ENCODE results near the gene PACSIN2. TPM values are rescaled to one million over a fixed set of nuclear protein-coding genes. Genes with fewer than 3 reads are reported as not detected.

PACSIN2 gene
- total and polyA plus RNA-seq, 2 of the 13 experiments (the other 11 are each of a cell fraction or from before 2014, with no cell fraction given) = 54.1 to 68.8 TPM

GRCh38 chr22:43008921-43009320 is 6.0 kb downstream of the PACSIN2 start:
- WGBS (ENCODE audit: low lambda C conversion rate) = 97% methylated on average over 4 of the region's 4 CpGs
- Histone ChIP-seq H3K27me3 (ENCODE audit: control insufficient read depth in 1 of 2, insufficient read depth in 2 of 2, low read length in 2 of 2) (no peaks in the 10 kb centered on the region), H3K9ac (ENCODE audit: insufficient read depth, low read depth, low read length) (no peak overlapping the region), H3K27ac (ENCODE audit: extremely low read length, insufficient read depth, low read length) (no peak overlapping the region), H3K9me3 (ENCODE audit: low read length) (no peaks in the 10 kb centered on the region), H2AFZ (ENCODE audit: low read length) (no peak overlapping the region), H4K20me1 (ENCODE audit: insufficient read depth, low read length) (peaks cover 52% of the 10 kb centered on the region), H3K4me3 (replicated peaks in 1 of 3; ENCODE audit: insufficient read depth in 1 of 3, low read depth in 2 of 3, low read length in 3 of 3) (no peak overlapping the region), H3K4me2 (ENCODE audit: low read depth, low read length) (no peak overlapping the region), H3K36me3 (replicated peaks in 1 of 2; ENCODE audit: control insufficient read depth in 1 of 2, insufficient read depth in 2 of 2, low read length in 2 of 2) (no peaks in the 10 kb centered on the region; a peak in 1 of 5 replicates), H3K4me1 (ENCODE audit: insufficient read depth, low read length) (peaks cover 96% of the 10 kb centered on the region), H3K79me2 (ENCODE audit: insufficient read depth, low read length) (peaks cover 96% of the 10 kb centered on the region)
- FAIRE-seq (no peak), ATAC-seq (no peak), DNase-seq (ENCODE audit: low spot score) (no peak)
- BruUV-seq (replicated peaks) = no TSS peak
- in situ Hi-C loops (cut with HindIII; ENCODE audit: extremely low pct_ligation_motif_present, low pct_unique_long_range_greater_than_20kb) = no loop called here
- POLR2A ChIA-PET = no interaction called here
- TF ChIP-seq ZBTB2 (CRISPR knock-in tag; IDR thresholded peaks at IDR 0.05; ENCODE audit: low read depth) = no peak
- no peak for TF ChIP-seq ZNF543 (CRISPR knock-in tag; IDR thresholded peaks at IDR 0.05)
- no peak for TF ChIP-seq AHDC1 (CRISPR knock-in tag; IDR thresholded peaks at IDR 0.05; ENCODE audit: borderline replicate concordance)
- TF ChIP-seq PCBP2 (optimal IDR thresholded peaks at IDR 0.05; ENCODE audit: low read depth, low read length, poor library complexity, severe bottlenecking) = no peak
- no peak for TF ChIP-seq HNRNPUL1 (IDR thresholded peaks at IDR 0.05; ENCODE audit: low read depth, low read length)
- intact Hi-C loops (cut with micrococcal nuclease; ENCODE audit: unreplicated experiment) = no loop called here
- CTCF ChIA-PET (ENCODE audit: low intra/inter-chr PET ratio, low total read pairs) = no interaction called here
